NCI-H345 treated with DMSO at 0.1 percent for 48 hours (cell line): Measurements from ENCODE around the gene EPHA2.
"Not testable (repeated sequence)": the region's sequence is repeated elsewhere in the genome, so short reads cannot be mapped to it uniquely, and the experiment has no call there.

ENCODE experiments used
- DNase-seq: peaks from one replicate; lab custom pipeline; 2025; ENCODE audit not compliant: unreplicated experiment; lab: John Stamatoyannopoulos, UW

The EPHA2 gene

DNA sequence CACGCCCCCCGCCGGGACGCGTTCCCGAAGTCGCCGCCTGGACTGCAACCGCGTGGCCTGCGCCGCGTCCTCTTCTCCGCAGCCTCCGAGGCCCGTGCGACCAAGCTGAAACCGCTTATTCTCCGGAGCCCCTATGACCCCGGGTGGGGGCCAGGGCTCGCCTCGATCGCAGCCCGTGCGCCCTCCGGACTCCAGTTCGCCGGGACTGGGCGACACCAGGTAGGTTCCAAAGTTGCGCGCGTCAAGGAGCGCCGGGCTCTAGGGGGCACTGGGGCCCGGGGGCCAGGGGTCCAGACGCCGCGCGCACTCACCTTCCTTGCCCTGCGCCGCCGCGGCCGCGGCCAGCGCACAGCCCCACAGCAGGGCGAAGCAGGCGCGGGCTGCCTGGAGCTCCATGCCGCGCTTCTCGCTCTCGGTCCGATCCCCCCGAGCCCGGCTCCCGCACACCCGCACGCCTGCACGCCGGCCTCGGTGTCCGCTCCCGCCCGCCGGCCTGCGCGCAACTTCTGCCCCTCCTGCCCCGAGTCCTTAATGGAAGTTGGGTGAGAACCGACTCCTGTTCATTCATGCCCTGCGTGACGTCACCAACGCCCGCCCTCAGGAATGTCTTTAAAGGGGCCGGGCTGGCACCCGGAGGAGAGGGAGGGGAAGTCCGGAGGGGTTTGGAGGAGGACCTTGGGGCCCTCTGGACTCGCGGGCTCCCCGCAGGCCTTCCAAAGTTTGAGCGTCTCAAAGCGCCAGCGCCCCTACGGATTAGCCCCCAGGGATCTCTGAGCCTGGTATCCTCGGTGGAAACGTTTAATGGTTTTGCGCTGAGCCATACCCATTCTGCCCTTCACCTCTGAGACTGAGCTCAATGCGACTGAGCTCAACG lies at the start of gene EPHA2:
Gene EPHA2, minus strand, starts transcription at position 533 of the 874 bp plus-strand sequence. Its CDS starts 137 bp downstream, at position 396.
- no peak for DNase-seq

DNA sequence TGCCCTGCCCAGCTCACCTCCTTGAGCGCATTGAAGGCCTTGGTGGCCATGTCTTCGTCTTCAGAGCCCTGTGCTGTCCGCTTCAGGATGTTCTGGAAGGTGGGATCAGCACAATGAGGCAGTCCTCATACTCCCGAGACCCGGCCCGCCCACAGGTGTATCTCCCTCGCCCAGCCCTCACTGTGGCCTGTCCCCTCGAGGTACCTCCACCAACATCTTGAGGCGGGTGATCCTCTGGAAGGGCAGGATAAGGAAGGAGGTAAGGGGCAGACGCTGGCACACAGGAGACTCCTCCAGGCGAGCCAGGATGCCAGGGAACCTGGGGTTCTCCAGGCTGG lies 49.4 kb upstream of the EPHA2 start:
- no peak for DNase-seq

DNA sequence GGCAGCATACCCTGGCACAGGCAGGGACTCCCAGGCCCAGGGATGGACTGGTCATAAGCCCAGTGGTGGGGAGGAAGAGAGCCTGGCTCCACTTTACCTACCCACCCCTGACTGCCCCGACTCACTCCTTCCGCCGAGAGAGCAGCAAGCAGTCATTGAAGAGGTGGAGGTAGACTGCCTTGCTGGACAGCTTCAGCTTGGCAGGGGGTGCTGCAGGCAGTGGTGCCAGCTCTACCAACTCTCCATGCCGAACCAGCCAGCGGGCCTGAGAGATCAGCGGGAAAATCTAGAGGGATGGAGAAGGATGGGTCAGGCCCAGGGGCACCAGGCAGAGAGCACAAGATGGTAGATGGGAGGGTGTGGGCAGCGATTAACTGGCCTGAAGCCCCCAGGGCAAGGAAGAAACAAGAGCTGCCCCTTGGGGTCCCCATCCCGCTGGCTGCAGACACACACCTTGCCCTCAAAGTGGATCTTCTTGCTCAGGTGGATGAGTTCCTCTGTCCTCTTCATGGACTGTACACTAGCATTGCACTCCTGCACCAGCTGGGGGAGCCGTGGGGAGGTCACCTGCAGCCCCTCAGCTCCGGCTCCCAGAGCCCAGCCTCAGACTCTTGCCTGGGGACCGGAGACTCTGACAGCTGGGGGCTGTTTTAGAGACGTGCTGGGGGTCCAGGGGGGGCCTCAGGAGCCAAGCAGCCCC lies 48.9 kb upstream of the EPHA2 start:
- DNase-seq: no peak

DNA sequence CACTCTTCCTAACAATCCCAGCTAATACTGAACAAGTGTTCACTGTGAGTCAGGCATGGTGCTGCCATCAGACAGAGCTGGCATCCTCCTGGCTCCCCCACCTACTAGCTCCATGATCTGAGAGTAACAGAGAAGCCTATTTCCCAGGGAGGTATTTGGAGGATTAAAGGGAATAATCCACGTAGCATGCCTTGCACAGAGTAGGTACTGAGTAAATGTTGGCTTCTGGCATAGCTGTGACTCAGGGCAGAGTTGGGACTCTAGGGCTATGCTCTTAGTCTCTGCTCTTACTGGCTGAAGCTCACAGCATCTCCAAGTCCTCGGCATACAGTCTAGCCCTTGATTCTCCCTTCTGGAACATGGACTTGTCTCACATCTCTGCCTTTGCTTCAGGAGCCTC lies 48.3 kb upstream of the EPHA2 start:
- DNase-seq: no peak

DNA sequence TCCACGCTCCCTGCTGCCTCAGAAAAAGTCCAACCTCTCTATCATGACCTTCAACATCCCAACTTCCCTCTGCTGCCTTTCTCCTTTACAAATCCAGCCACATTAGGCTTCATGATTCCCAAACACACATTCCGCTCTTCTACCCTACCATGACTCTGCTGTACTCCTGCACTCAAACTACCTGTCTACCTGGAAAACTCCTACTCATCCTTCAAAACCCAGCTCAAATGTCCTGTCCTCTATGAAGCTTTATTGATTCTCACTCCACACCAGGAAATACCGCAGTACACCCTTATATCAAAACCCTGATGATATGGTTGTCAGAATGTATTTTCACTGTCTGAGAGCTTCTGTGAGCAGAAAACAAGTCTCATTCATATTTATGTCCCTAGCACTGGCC lies 47.7 kb upstream of the EPHA2 start:
- no peak for DNase-seq

DNA sequence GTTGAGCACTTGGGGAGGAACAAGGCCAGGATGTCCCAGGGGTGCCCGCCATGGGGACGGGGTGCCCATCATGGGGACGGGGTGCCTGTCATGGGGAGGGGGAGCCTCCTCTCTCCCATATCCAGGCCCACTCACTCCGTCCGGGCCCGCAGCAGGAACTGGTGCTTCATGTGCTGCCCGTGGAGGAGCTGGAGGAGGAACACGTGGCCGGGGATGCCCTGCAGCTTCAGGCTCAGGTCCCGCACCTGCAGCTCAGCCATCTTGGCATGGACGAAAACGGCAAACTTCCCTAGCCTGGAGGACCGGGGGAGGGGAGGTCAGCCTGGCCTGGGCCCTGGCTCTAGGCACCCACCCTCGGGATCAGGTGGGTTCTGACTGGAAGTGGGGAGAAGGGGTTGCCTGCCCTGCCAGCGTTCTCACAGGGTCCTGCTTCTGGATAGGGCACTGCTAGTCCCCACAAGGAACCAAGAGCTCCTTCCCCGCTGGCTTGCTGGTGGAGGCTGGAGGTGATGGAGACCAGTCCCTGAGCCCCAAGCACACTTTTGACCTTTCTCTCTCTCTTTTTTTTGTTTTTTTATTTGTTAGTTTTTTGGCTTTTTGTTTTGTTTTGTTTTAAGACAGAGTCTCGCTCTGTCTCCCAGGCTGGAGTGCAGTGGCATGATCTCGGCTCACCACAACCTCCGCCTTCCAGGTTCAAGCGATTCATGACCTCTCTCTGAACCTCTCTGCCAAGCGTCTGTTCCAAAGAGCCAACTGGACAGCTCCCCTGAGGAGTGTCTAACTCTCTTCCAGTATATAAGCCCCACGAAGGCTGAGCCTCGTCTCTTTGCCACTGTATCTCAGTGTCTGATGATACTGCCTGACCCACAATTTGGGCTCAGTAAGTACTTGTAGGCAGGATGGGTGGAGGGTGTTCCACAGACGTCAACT lies 46.7 kb upstream of the EPHA2 start:
- no peak for DNase-seq

DNA sequence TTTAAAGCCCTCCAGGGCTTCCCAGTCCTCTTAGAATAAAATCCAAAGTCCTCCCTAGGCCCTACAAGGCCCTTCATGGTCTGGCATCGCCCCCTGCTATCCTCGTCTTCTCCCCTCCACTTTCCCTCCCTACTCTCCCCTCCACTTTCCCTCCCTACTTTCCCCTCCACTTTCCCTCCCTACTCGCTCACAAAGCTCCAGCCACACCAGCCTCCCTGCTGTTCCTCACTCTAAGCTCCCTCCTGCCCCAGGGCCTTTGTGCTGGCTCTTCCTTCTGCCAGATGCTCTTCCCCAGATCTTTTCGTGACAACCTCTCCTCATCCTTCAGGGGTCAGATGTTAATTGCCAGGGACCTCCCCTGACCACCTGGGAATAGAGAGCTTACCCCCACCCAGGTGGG lies 43.8 kb upstream of the EPHA2 start:
- DNase-seq: no peak

DNA sequence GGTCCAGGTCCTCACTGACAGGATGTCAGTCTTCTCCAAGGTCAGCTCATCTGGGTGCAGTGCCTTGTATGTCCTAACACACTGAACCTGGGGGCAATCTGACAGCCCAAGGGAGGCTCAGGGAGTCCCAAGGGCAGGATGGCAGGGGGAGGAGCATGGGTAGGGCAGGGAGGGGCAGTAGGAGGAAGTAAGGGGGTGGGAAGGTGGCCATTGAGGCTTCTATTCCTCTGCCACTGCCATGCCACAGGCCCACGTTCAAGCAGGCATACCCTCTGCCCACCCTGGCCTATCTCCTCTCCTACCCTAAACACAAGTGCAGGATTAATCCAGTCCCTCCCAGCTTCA lies 43.3 kb upstream of the EPHA2 start:
- DNase-seq: no peak

DNA sequence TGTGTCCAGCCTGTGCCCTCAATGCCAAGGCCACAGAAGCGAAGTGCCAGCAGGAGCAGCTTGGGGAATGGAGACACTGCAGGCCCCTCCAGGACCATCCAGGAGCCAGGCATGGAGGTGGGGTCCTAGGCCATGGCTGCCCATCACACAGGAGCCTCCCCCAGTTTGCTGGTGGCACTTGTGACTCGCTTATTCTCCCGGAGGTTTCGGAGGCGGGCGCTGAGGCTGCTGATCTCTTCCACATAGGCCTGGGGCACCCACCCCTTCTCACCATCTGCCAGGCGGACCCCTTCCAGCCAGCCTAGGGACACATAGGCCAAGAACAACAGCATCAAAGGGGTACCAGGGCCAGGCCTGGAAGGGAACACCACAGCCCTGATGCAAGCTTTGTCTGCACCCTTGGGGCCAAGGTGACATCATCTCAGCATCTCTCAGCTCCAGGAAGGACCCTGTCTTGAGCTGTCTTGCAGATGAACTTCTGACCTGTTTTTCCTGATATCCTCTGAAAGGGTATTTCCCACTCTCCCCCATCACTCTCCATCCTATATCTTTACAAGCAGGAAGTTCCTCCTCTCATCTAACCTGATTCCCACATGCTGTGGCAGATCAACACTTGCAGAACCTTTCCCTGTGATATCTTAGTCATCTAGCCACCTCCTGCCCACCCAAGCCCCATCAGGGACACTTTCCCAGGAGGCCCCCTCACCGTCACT lies 42.7 kb upstream of the EPHA2 start:
- no peak for DNase-seq

DNA sequence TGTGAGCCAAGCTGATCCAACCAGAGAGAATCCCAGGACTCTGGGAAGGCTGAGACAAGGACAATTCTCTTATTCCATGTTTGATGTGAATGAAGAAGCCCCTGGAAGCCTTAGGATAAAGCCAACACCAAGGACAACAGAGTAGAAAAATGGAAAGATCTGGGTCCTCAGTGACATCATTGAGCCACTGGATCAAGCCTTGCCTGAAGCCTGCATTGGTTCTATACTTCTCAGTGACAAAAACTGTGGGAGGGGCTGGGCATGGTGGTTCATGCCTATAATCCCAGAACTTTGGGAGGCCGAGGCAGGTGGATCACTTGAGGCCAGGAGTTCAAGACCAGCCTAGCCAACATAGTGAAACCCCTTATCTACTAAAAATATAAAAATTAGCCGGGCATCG lies 41.0 kb upstream of the EPHA2 start:
- no peak for DNase-seq

DNA sequence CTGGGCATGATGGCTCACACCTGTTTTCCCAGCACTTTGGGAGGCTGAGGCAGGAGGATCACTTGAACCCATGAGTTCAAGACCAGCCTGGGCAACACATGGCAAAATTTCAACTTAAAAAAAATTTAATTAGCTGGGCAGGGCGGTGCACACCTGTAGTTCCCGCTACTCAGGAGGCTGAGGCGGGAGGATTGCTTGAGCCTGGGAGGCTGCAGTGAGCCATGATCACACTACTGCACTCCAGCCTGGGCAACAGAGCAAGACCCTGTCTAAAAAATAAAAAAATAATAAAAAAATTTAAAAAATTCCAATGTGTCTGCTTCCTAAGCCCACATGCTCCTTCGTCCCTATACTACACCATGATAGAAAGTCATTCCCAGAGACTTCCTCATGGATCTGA lies 40.3 kb upstream of the EPHA2 start:
- not testable (repeated sequence) for DNase-seq

DNA sequence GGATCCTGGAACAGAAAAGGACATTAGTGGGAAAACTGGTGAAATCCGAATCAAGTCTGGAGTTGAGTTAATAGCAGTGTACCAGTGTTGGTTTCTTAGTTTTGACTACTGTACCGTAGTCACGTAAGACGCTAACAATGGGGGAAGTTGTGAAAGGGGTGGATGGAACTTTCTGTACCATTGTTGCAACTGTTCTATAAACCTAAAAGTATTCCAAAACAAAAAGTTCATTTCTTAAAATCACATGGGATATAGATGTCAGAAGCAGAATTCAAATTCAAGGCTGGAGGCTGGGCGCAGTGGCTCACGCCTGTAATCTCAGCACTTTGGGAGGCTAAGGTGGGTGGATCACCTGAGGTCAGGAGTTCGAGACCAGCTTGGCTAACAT lies 39.6 kb upstream of the EPHA2 start:
- DNase-seq: no peak

DNA sequence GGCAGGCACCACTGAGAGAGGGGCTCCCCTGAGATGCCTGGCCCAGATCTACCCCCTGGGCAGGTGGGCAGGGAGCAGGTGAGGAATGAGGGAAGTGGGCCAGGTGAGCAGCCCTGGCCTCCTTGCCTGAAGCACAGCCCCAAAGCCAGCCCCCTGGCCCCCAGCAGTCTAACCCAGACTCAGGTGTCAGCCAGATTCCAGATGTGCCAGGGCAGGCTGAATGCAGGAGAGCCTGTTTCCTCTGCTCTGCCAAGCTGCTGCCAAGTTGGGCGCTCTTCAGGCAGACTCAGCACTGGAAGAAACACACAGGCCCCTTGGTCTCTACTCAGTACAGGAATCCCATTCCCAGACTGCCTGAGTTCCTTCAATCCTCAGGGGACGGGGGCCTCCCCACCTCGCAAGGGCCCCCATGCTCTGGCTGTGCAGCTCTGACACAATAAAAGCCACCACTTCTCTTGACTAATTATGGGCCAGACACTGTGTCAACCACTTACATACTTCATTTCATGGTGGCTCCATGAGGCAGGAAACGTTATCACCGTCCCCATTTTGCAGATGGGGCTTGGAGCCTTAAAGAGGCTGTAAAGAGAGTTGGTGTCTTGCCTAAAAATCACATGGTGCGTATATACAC lies 36.2 kb upstream of the EPHA2 start:
- no peak for DNase-seq

DNA sequence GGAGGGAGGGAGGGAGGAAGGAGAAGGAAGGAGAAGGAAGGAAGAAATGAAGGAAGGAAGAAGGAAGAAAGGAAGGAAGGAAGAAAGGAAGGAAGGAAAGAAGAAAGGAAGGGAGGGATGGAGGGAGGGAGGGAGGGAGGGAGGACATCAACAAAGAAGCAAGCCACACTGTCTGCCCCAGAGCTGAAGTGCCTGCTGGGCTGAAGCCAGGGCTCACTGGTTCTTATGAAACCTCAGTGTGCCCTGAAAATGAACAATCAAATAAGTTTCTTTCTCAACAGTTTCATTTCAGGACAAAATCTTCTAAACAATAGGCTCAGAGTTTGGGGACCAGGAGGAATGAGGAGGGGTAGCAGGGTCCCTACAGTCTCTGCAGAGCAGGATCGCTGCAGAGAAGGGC lies 35.4 kb upstream of the EPHA2 start:
- DNase-seq: no peak

DNA sequence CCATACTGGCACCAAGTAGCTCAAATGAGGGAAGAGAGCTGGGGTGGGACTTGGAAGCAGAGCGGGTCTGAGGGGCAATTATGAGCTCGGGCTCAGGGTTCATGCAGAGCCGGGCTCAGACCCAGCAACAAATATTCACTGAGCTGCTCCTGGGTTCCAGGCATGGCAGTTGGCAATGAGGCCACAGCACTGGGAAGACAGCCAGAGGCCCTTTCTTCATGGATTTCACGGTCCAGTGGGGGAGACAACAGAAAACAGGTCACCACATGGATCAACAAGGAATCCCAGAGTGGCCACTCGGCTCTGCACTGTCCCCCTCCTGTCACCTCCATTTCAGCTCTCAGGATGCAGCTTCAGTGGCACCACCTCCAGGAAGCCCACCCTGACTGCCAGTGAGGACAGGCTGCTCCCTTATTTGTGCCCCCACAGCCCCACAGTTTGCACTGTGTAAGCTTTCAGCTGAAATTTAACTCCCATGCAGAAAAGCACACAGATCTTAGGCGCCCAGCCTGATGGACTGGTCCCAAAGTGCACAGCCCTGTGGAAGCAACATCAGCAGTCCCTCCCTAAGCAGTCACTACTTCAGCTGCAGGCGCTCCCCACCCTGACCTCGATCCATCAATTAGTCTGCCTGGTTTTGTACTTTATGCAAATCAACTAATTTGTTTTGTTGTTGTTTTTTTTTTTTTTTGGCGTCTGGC lies 34.2 kb upstream of the EPHA2 start:
- no peak for DNase-seq

DNA sequence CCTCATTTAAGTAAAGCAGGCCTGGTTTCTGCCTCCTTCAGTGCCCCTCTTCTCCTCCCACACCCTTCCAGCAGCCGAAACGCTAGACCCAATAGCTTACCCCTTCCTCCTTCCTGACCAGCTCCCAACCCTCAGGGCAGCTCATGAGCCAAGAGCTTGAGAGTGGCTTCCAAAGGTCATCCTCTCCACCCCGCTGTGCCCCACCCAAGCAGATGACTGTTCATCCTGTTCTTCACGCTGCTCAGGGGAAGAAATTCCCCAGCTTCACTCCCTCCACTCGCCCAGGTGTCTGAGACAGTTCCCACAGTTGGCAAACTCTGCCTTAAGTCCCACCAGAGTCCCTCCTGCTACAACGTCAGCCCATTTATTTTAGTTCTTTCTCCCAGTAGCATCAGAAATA lies 33.1 kb upstream of the EPHA2 start:
- DNase-seq: no peak

DNA sequence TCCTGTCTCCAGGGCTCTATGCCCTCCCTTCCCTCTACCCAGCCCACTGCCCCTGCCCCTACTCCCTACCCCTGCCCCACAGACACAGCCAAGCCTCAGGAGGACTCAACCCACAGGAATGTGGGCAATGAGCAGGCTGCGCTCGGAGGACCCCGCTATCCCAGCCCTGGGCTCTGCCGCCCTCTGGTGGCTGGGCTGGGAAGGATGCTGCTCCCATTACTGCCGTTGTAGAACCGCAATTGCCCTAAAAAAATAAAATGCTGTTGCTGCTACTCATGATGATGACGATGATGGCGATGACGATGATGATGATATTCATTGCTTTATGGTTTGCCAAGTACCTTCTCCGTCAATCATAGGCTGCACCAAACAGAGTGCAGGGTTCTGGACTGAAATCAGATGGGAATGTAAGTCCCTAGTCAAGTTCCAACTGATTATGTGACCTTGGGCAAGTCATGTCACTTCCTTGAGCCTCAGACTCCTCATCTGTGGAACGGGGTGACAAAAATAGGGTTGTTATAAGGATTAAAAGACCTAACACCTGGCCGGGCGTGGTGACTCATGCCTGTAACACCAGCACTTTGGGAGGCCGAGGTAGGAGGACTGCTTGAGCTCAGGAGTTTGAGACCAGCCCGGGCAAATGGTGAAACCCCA lies 32.0 kb upstream of the EPHA2 start:
- no peak for DNase-seq

DNA sequence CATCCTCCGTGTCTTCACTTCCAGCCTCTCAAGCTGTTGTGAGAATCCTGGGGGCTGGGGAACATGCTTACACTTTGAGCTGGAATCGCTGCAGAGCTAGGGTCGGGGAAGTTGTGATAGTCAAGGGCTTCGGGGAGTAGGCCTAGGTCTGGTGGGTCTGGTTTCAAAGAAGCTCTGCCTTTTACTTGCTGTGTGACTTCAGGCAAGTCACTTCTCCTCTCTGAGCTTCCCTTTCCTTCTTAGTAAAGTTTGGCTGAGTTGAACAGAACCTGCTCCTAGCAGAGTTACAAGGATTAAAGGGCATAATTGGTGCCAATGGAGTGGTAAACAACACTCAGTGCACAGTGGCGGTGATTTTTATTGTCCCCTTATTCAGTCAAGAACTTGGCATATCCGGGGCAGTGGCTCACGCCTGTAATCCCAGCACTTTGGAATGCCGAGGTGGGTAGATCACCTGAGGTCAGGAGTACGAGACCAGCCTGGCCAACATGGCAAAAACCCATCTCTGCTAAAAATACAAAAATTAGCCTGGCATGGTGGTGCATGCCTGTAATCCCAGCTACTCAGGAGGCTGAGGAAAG lies 30.9 kb upstream of the EPHA2 start:
- no peak for DNase-seq
